Measurements from ENCODE around the gene PHETA1.
A peak's percentile ranks its signal among the peaks of the same experiment; 100 is the strongest.

PHETA1 gene

DNA sequence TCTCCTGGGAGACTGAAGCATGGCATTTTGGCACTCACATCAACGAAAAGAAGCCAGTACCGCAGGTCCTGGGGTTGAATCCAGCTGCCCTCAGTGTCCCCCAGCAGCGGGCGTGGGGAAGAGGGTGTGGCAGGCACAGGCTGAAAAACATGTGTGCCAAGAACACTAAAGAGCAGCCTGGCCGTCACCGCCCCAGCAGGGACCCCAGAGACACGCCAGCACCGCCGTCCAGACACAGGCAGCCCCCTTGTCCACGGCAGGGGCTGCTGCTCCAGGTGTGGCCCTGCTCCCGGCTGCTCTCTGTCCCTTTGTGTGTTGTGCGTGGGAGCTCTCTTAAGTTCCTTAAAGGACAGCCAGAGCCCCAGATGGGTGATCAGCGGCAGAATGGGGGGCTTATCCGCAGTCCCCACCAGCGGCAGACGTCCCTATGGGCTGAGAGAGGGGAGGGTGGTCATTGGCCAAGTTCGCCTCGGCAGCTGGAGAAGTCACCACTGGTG lies 556 bp downstream of the PHETA1 start:
- DNase-seq: peak in 1 of 2 donors; percentile 3

DNA sequence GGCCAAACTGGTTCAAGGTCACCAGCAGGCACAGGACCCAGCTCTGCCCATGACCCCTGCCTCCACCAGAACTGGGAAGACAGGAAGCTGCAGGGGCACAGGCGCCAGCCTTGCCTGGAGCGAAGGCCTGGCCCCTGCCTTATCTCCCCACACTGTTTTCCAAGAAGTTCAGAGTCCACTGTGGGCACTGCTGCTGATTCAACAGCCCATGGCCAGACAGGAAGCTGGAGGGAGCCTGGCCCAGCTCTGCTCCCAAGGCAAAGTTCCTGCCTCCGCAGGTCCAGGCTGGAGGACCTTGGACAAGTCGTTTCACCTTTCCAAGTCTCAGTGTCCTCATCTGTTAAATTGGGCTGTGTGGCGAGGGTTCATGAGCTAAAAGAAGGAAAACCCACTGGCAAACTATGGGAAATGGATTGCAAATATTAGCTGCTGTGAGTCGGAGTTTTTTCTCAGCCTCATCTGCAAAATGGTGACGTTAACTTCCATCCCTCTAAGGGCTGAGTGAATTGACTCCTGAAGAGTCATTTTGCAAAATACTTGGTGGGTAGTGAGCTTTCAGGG lies 1.2 kb downstream of the PHETA1 start:
- no peak for DNase-seq

DNA sequence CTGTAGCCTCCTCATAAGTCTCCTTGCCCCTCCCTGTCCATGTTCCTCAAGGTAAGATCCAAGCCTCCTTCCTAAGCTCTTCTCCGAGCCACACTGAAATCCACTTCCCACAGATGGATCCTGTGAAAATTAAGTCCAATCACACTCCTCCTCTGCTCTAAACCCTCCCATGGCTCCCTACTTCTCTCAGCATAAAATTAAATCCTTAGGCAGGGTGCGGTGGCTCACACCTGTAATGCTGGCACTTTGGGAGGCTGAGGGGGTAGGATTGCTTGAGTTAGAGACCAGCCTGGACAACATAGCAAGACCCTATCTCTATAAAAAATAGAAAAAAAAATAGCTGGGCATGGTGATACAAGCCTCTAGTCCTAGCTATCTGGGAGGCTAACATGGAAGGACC lies 2.3 kb downstream of the PHETA1 start:
- no peak for DNase-seq

DNA sequence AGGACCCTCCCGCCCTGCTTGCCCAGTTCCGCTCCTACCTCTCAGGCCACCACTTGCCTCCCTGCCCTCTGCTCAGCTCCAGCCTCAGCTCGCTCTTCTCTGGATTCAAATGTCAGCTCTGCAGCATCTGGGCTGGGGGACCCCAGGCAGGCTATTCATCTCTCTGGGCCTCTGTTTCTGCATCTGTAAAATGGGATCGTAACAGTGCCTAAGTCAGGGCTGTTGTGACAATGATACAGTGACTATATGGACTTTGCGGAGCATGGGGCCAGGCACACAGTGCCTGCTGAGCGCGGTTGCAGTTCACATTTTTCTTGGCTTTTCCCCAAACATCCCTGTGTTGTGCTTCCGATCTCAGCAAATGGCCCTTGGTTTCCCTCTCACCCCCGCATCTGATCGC lies 2.8 kb downstream of the PHETA1 start:
- DNase-seq: no peak

DNA sequence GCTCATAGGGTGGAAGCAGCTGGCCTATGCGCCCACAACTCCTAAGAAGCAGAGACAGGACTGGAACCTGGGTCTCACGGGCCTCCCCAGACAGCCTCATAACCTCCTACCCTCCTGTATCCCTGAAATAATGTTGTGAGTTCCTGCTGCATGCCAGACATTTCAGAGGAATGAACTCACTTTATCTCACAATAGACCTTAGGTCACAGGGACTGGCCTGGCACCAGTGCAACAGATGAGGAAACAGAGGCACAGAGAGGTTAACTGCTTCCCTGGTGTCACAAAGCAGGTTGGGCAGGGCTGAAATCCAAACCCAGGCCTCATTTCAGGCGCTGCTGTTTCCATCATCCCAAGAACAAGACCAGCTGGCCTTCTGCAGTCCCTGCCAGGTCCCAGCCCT lies 5.3 kb downstream of the PHETA1 start:
- DNase-seq: no peak

DNA sequence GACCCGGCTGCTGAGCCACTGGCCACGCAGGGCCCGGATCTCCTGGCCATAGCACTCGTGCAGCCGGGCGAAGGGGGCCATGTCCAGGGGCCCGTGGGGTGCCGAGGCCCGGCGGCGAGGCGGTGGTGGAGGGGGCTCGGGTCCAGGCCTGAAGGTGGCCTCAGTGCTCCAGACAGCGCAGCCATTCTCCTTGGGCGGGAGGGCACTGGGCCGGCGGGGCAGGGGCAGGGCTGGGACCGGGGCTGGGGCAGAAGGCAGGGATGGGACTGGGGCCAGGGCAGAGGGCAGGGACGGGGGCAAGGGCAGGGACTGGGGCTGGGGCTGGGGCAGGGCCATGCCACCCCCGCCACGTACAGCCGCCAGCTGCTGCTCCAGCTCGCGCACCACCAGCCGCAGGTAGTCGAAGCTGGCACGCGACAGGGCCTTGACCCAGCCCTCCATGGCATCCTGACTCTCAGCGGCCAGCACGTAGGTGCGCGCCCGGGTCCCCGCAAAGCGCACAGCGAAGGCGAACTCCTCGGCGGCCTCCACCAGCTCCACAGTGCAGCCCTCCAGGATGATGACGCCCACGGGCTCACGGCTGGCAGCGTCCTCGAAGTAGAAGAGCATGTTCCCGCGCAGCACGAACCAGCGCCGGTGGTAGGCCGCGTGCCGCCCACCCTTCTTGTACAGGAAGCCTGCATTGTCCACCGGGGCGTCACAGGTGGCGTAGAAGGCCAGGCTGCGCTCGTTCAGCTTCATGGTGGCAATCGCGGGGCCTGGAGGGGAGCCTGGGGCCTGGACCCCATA lies 6.0 kb downstream of the PHETA1 start:
- no peak for DNase-seq

DNA sequence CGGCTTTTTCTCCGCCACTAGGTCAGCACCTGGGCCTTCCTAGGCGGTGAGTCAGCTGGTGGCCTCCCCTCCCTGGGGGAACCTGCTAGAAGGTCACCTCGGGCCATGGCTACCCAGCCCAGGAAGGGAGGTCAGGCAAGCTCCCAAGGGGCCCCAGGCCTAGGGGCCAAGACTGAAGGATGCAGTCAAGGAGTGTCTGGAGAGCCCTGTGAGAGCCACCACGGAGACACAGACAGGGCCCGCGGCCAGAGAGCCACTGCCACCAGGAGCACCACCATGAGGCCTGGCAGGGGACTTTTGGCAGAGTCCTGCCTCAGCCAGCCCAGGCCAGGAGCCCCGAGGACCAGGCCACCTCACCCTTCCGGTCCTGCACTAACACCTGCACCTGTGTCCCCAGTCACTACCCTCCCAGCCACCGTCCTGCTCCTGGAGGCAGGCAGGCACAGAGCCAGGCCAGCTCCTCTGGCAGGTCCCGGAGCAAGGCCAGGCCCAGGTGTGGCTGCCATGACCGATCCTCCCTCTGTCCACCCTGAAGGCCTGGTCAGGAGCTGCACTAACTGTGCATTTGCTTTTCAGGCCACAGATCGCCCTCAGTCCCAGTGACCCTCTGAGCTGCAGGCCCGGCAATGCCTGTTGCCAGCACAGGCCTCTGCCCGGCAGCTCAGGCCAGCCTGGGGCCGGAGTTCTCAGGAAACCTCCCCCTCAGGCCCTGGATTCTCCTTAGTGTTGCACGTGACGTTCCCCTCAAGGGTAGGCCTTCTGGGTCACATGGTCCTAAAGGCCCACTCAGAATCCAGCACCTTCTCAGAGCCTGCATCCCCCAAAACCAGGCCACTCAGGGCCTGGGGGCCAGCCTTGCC lies 6.9 kb downstream of the PHETA1 start:
- DNase-seq: no peak

DNA sequence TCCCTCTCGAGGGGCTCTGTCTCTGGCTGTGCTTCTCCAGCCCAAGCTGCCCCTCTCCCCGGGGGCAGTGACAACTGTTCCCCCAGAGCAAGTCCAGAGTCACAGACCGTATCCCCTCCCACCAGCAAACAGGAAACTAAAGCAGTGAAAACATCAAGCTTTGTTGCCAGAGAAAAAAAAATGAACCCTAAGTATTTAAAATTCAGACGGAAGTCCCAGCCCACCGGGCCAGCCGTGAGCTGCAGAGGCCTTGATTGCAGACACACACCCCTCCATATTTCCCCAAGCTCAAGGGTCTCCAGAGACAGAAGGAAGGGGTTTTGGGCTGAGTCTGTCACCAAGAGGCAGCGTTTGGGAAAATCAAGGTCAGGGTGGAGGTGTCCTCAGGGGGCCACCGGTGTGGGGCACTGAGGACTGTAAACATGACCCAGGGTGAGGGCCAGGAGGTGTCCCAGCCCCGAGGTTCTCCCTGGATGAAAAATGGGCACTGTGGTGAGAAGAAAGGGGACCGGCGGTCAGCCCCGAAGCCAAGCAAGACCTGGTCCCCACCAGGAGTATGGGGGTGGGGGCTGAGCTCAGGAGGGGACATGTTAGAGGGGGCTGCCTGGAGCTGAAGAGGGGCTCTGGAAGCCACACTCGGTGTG lies 7.7 kb downstream of the PHETA1 start:
- DNase-seq: no peak

DNA sequence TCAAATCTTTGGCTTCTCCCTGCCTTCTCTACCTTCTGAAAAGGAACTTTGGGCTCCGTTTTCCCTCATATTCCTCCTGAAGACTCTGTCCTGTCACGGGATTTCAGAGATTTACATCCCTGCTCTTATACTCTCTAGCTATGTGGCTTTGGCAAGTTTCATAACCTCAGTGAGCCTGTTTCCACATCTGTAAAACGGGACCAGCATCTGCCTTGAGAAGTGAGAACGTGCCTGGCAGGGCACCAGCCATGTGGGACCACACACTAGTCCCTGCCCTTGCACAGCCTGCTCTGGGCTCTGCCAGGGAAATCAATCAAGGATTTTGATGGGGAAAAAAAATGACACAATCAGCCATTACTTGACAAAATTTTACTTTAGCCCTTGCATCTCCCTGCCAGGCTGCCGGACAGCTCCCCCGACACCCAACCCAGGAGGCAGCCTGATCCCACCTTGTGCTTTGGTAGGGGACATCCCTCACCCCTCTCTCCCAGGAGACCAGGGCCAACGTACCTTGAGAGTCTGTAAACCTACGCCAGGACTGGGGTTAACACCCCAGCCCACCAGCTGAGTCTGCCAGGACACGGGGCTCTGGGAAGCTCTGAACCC lies 8.5 kb downstream of the PHETA1 start:
- DNase-seq: no peak

DNA sequence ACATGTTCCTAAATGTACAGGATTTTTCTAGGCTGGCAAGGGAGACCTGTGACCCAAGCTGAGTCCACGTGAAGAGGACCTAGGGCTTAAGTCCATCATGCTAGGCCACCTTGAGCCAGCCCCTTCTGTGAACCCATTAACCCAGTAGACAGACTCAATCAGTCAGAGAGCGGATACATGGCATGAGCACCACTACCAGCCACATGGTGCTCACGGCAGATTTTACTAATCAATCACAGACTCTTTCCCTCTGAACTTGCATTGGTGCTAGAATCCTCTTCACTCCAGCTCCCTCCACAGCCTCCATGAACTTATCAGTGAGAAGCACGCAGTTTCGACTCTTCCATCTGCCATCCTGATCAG lies 9.0 kb downstream of the PHETA1 start:
- DNase-seq: no peak

DNA sequence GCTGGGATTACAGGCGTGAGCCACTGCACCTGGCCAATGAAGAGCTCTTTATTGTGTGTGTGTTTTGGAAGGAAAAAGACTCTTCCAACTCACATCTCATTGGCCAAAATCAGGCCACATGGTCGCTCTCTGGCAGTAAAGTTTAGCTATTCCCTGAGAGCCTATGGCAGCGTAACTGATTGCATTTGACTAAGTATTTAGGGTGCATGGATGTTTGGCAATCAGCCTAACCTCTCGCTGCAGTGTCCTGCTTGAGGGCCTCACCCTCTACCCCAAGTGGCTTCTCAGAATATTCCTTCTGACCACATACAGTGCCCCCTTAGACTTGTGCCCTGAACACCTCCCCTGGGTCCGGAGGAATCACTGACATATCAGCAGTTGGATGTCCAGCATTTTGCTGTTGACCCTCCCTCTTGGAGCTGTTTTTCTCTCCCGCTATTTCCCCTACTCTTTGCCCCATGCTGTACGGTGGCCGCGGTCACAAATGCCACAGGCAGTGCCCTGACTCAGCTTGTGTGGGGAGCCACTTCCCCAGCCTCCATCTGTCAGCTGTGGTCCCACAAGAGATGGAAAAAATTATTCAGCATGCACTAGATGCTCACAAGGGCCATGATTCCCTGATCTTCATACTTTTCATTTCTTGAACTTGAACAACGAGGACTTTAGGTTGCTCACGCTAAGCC lies 9.5 kb downstream of the PHETA1 start:
- DNase-seq: no peak

DNA sequence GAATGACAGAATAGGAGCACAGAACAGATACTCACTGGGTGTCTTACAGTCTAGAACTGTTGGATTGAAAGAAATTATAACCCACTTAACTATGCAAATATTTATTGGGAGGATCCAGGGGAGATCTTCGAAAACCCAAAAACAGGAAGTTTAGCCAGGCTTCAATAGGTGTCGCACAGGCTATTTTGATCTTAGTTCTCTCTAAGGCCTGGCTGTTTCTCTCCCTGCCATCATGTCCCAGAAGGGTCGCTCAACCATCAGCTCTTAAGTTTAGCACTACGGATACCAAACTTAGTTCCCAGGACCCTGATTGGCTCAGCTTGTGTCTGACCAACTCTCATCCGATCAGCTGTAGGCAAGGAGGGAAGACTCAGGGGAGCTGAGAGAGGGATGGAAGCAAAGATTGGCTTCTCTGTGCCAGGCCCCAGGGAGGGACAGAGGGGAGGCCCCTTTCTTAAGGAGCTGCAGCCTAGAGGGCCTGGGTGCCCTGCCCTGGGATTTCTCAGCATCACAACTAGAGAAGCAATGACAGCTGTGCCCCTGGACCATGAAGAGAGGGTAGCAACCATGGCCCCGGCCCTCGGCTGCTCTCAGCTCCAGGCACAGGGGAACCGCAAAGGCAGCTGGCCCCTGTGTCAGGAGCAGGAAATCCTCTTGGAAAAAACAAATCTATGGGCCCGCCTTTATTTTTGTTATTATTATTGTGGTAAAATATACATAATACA lies 13.5 kb downstream of the PHETA1 start:
- DNase-seq: no peak

DNA sequence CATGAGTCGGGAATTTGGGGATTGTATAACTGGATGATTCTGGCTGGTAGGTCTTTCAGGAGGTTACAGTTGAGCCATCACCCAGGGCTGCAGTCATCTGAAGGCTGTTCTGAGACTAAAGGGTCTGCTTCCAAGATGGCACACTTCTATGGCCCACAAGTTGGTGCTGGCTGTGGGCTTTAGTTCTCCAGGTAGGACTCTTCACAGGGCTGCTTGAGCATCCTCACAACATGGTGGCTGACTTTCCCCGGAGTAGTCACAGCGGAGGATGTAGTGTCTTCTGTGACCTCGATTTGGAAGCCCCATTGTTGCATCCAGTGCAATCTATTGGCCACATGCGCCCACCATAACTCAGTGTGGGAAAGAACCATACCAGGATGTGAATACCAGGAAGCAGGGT lies 14.4 kb downstream of the PHETA1 start:
- DNase-seq: no peak

DNA sequence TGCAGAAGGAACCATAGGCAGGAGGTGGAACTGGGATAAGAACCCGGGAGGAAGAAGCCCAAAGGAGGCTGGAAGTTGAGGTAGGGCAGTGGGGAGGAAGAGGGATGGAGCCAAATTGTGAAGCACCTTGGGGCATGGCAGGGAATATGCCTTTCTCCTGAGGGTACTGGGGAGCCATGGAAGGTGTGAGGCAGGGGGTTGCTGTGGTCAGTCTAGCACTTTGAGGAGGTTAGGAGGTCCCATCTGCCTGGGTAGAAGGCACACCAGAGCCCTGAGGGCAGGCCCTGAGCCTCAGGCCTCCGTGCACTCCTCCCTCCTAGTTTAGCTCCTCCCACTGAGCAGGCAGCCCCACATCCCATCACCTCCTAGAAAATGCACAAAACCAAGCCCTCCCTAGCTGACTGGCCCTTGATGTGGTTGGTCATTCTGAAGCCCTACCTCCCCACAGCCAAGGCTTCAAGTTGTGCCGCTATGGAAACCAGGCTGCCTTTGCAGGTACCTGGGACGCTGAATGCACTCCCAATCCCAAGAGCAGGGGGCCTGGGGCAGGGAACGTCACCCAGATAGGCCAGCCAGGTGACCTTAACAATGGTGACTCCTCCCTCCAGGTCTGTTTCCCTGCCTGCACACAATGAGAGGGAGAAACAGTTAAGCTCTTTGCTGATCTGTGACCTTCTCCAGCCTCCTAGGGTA lies 15.1 kb downstream of the PHETA1 start:
- no peak for DNase-seq

DNA sequence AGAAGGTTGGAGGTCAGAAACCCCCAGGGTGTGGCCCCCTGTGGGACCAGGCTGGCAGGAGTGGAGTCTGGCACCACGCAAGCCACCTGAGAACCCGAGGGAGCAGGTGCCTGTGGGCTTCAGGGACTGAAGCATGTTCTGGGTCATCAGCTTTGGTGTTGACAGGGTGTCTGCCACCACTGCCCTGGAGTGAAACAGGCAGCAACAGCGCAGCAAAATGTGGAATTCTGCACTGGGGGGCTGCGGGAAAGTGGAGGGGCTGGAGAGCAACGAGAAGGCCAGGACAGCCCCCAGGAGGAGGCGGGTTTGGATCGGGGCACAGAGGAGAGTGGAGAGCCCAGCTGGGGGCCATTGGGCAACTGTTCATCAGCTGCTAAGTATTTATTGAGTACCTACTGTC lies 15.9 kb downstream of the PHETA1 start:
- no peak for DNase-seq

DNA sequence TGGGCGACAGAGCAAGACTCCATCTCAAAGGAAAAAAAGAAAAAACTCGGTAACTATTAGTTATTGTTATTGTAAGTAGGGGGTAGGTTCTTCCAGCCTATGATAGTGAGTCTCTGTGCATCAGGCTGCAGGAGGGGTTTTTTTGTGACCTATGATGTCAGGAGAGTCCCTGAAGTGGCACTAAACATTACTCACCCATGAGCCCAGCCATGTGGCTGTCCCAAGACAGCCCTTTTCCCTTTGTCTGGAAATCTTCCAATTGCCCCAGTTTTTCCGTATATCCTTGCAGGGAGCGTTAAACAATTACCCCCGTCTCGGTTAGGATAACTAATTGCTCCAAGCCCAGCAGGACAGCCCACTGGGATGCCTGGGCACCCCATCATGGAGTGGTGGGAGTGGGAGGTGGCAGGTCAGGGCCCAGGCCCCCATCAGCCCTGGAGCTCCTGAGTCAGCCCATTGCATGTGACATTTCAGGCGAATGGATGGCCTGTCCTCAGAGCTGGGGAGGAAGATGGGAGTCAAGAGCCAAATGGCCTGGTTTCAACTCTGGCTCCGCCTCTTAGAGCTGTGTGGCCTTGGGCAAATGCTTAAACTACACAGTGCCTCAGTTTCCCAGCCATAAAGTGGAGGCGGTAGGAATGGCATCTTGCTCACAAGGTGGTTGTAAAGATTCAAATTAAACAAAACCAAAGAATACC lies 16.4 kb downstream of the PHETA1 start:
- DNase-seq: no peak

DNA sequence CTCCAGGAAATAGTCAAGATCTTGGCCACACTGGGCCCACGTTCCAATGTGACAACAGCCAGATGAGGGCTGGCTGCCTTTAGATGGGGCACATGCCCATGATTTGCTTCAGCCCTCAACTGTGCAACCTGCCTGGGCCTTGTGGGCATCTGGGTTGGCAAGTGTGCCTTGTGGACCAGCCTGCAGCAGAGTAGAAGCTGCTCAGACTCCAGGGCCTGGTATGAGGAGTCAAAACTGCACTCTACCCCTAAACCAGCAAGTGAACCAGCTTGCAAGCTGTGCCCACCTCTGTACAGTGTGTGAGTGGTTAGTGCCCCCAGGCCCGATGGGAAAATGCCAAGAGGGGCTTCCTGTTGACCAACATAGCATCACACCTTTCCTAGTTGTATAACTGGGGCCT lies 17.9 kb downstream of the PHETA1 start:
- DNase-seq: no peak

DNA sequence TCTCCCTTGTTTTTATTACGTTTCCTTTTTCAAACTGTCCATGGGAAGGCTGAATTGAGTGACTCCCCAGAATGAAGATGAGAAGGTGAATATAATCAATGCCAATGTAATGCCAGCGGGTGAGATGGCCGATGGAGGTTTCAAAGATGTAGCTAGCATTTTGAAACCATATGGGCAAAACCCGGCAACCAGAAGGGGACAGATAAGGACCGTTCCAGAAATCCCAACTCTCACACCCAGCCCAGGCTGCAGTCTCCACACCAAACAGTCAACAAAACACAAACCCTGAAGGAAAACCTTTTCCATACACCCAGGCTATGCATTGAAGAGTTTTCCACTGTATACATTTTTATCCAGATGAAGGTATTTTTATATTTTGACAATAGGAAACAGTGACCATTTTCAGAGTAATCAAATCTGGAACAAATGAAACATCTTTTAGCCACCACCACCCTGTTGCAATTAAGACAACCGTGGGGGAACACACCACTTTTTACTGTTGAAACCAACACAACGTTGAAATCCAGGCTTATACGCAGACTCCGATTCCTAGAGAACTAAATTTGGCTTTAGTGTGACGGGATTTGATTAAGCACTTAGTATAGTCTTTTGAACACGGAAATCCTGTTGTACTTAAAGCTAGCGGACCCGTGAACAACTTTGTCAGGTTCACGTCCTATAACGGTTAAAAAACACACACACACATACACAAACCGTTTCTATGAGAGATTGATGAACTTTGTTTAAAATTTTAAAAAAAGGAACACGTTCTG lies 19.0 kb downstream of the PHETA1 start:
- no peak for DNase-seq

DNA sequence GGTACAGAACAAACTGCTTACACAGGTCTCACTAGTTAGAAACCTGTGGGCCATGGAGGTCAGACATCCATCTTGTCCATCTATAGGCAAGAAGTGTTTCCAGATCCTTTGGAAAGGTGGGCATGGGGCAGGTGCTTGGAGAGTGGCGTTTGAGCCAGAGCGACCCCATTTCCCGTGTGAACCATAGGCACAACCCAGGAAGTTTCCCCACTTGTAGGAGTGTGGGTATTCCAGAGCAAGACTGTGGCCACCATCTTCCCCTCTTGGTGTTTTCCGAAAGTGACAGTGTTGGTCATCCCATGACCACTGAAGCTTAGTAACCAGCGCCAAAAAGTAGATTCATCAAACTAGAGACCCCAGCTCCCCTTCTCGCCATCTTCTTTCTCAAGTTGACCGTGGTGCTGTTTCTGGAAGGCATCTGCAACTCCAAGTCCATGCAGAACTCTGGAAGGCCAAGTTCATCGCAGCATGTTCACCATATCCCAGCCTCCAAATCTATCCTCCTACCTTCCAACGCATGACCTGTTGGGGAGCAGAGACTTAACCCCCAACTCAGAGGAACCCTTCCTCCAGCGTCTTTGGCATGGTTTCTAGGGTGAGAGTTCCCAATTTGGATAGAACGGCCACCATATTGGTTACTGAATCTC lies 19.7 kb downstream of the PHETA1 start:
- no peak for DNase-seq

Measured in CD4-positive, alpha-beta T cell treated with Interferon alpha-2 for 1 hour (primary cell).